GOT3 (cell line): ENCODE results near the gene ARHGAP33.
A peak's percentile ranks its signal among the peaks of the same experiment; 100 is the strongest.

Experiments
- DNase-seq: peaks from one replicate; lab custom pipeline; 2025; ENCODE audit warnings: mixed read lengths; lab: John Stamatoyannopoulos, UW

Gene ARHGAP33

GRCh38 chr19:35775298-35776101 lies at the start of gene ARHGAP33:
Gene ARHGAP33, plus strand, starts transcription at chr19:35775564. Its CDS starts 95 bp downstream, at chr19:35775659.
- peak; percentile 92 for DNase-seq

DNA sequence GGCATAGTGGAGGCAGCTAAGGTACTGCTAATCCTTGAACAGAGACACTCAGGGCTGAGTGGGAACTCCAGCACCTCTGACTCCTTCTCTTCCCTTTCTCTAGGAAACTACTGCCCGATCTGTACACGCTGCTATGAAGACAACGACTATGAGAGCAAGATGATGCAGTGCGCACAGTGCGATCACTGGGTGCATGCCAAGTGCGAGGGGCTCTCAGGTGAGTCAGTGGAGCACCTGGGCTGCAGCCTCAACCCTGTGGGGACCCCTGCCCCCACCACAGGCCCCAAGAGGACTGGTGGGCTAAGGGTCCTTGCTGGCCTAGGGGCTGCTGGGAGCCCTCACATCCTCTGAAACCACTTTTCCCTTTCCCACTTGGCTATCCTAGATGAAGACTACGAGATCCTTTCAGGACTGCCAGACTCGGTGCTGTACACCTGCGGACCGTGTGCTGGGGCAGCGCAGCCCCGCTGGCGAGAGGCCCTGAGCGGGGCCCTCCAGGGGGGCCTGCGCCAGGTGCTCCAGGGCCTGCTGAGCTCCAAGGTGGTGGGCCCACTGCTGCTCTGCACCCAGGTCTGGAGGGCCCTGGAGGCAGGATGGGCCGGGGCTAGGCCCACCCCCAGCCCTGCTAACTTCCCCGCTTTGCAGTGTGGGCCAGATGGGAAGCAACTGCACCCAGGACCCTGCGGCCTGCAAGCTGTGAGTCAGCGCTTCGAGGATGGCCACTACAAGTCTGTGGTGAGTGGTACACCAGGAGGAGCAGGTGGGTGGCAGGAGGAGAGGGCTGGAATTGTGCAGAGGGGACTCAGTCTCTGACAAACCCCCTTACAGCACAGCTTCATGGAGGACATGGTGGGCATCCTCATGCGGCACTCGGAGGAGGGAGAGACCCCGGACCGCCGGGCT lies 48.1 kb upstream of the ARHGAP33 start:
- DNase-seq: no peak

GRCh38 chr19:35727956-35728706 lies 47.2 kb upstream of the ARHGAP33 start:
- no peak for DNase-seq

DNA sequence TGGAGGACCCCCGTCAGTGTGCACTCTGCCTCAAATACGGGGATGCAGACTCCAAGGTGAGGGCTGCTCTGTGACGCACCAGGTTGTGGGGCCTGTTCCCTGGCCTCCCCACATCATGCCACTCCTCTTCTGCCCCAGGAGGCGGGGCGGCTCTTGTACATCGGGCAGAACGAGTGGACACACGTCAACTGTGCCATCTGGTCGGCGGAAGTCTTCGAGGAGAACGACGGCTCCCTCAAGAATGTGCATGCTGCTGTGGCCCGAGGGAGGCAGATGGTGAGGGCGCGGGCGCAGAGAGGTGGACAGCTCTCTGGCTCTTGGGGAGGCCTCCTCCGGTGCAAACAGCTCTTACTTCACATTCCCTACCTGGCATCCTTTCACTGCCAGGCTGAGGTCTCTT lies 46.3 kb upstream of the ARHGAP33 start:
- DNase-seq: no peak

DNA sequence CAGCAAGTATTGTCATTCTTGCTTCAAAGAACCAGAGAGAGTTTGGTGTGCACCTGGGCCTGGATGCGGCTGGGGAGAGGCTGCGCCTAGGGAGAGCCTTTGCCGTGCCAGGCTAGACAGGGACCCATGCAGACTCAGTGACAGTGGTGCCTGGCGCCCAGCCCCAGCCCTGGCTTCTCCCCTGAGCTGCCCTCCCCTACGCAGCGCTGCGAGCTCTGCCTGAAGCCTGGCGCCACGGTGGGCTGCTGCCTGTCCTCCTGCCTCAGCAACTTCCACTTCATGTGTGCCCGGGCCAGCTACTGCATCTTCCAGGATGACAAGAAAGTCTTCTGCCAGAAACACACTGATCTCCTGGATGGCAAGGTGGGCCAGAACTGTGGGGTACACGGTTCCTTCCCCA lies 45.6 kb upstream of the ARHGAP33 start:
- DNase-seq: no peak

- DNase-seq: no peak
Measured at GRCh38 chr19:35730326-35730725, 45.0 kb upstream of the ARHGAP33 start.

- DNase-seq: no peak
Measured at GRCh38 chr19:35731353-35731752, 44.0 kb upstream of the ARHGAP33 start.

DNA sequence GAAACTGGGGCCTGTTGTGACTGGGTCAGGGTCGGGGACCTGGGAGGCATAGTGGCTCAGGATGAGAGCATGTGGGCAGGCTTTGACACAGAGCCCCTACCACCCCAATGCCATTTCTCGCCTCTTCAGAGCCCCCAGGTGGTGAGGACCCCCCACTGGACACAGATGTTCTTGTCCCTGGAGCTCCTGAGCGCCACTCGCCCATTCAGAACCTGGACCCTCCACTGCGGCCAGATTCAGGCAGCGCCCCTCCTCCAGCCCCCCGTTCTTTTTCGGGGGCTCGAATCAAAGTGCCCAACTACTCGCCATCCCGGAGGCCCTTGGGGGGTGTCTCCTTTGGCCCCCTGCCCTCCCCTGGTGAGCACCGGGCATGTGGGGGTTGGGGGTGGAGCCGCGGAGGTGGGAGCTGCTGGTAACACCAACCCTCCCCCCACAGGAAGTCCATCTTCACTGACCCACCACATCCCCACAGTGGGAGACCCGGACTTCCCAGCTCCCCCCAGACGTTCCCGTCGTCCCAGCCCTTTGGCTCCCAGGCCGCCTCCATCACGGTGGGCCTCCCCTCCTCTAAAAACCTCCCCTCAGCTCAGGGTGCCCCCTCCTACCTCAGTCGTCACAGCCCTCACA lies 43.5 kb upstream of the ARHGAP33 start:
- no peak for DNase-seq

GRCh38 chr19:35732540-35733179 lies 42.7 kb upstream of the ARHGAP33 start:
- no peak for DNase-seq

DNA sequence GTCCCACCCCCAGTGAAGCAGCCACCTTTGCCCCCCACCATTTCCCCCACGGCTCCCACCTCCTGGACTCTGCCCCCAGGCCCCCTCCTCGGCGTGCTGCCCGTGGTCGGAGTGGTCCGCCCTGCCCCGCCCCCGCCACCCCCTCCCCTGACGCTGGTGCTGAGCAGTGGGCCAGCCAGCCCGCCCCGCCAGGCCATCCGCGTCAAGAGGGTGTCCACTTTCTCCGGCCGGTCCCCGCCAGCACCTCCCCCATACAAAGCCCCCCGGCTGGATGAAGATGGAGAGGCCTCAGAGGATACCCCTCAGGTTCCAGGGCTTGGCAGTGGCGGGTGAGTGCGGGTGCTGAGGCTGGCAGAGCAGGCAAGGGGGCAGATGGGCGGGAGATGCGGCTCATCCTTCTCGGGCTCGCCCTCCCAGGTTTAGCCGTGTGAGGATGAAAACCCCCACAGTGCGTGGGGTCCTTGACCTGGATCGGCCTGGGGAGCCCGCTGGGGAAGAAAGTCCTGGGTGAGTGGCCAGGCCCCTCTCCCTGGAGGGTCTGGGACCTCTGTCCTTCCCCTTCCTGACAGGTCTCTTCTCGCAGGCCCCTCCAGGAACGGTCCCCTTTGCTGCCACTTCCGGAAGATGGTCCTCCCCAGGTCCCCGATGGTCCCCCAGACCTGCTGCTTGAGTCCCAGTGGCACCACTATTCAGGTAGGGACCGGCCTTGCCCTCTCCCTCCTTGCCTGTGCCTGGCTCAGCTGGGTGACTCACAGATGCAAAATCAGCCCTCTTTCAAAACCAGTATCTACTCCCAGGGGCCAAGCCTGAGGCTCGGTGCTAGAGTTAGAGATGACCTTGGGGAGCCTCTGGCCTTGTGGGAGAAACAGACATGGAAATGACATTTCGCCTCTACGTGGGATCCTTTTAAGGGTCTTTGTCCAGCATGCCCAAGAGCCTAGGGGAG lies 41.9 kb upstream of the ARHGAP33 start:
- no peak for DNase-seq

DNA sequence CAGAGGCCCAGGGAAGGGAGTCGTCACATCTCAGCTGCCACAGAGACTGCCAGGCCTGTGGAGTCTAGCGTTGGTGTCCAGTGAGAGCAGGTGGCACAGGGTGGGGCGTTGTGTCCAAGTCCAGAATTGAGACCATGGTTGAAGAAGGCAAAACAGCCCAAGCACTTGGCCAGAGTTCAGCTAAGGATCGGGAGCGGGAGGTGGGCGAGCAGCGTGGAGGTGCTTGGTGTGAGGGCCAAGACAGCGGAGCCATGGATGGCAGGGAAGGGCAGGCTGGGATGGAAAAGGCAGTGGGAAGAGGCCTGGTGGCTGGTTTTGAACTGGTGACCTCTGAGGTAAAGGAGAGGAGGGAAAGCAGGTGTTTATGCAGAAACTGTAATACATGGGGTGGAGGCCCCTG lies 41.1 kb upstream of the ARHGAP33 start:
- DNase-seq: no peak

- DNase-seq: no peak
Measured at GRCh38 chr19:35734889-35735288, 40.5 kb upstream of the ARHGAP33 start.

DNA sequence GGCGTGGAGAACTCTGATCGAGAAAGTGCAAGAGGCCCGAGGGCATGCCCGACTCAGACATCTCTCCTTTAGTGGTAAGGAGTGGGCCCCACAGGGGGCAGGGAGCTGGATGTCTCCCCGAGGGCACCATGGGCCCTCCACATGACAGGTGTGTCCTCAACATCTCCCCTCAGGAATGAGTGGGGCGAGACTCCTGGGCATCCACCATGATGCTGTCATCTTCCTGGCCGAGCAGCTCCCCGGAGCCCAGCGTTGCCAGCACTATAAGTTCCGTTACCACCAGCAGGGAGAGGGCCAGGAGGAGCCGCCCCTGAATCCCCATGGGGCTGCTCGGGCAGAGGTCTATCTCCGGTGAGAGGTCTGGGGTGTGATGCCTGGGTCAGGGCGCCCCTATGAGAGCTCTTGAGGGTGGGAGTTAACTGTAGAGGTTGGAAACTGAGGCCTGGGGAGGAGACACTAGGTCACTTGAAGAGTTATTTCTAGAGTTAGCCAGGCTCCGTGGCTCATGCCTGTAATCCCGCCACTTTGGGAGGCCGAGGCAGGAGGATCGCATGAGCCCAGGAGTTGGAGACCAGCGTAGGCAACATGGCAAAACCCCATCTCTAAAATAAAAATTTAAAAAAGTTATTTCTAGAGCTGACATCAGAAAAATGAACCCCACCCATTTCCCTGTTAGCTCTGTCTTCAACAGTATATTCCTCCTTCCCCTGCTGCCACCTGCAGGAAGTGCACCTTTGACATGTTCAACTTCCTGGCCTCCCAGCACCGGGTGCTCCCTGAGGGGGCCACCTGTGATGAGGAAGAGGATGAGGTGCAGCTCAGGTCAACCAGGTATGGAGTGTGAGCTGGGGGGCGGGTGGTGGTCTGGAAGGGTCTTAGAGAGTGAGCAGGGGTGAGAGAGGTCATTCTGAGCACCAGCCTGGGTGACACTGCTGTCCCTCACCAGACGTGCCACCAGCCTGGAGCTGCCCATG lies 38.2 kb upstream of the ARHGAP33 start:
- no peak for DNase-seq

DNA sequence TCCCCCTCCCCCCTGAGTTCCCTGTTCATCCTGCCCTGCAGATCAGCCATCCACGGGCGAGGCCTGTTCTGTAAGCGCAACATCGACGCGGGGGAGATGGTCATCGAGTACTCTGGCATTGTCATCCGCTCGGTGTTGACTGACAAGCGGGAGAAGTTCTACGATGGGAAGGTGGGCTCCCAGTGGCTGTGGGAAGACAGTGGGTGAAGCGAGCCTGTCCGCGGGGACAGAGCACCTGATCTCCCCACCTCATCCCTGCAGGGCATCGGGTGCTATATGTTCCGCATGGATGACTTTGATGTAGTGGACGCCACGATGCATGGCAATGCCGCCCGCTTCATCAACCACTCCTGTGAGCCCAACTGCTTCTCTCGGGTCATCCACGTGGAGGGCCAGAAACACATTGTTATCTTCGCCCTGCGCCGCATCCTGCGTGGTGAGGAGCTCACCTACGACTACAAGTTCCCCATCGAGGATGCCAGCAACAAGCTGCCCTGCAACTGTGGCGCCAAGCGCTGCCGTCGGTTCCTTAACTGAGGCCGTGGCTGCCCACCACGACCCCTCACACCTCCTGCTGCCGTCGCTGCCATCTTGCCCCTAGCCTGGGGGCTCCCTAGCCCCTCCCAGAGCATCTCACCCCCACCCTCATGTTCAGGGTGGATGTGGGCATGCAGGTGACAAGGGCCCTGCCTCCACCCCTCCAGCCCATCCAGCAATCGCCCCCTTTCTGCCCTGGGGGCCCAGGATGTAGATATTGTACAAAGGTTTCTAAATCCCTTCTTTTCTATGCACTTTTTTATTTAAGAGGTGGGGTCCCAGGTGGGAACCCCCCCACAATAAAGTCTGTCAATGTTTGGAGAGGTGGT lies 37.1 kb upstream of the ARHGAP33 start:
- DNase-seq: no peak

DNA sequence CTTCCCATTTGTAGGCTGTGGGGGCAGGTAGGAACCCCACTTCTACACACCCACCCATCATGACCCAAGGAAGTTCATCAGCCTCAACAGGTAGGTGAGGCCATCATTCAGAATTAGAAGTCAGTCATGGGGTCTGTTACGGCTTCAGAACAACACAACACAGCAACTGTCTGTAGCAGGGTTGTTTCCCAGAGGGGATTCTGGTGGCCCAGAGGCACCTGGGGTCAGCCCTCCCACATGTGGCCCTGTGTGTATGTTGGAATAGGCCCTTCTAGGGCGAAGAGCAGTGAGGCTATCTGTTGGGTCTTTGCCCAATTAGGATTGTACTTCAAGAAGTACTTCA lies 36.5 kb upstream of the ARHGAP33 start:
- no peak for DNase-seq

GRCh38 chr19:35739275-35740107 lies 35.9 kb upstream of the ARHGAP33 start:
- DNase-seq: no peak

GRCh38 chr19:35740108-35740422 lies 35.3 kb upstream of the ARHGAP33 start:
- no peak for DNase-seq
